GM21576 (cell line): ENCODE data around the gene TCF20.

ENCODE experiments used
- ATAC-seq: cut with Tn5 transposase; IDR thresholded peaks from one replicate; pipeline ENCODE4 v1.9.1; 2021; ENCODE audit warnings: mild to moderate bottlenecking, moderate library complexity; ENCODE audit not compliant: unreplicated experiment

The TCF20 gene

GRCh38 chr22:42265321-42265720 lies 5.1 kb downstream of the TCF20 start:
- ATAC-seq = no peak

GRCh38 chr22:42263944-42264343 lies 6.5 kb downstream of the TCF20 start:
- no peak for ATAC-seq

DNA sequence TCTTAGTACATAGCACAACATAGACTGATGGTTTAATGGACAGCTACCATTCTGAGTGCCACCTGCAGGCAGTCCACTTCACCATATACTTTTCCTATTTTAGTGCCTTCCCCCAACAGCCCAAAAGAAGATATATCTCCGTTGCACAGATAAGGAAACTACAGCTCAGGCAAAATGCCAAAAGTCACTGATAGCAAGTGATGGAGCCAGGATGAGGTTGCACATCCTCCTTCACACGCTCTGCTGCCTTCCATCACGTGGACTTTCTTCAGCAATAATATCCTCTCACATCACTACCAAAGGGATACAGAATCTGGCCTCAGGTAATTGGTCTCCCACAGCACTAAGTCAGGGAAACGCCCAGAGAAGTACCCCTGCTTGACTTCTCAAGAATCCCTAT lies 7.5 kb downstream of the TCF20 start:
- no peak for ATAC-seq

- ATAC-seq = no peak
Measured at GRCh38 chr22:42261296-42261695, 9.2 kb downstream of the TCF20 start.

- no peak for ATAC-seq
Measured at GRCh38 chr22:42258126-42258525, 12.3 kb downstream of the TCF20 start.

GRCh38 chr22:42257386-42257785 lies 13.1 kb downstream of the TCF20 start:
- ATAC-seq = no peak

DNA sequence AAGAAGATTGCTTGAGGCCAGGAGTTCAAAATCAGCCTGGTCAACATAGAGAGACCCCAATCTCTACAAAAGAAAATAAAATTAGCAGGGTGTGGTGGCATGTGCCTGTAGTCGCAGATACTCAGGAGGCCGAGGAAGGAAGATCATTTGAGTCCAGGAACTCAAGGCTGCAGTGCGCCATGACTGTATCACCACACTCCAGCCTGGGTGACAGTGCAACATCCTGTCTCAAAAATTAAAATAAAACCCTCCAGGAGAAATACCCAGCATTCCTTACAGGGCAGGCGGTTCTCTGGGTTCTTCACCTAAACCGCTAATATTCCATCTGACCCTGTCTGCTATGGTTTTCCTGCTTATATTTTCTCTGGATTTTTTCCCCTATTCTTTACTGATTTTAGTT lies 13.5 kb downstream of the TCF20 start:
- ATAC-seq = no peak

DNA sequence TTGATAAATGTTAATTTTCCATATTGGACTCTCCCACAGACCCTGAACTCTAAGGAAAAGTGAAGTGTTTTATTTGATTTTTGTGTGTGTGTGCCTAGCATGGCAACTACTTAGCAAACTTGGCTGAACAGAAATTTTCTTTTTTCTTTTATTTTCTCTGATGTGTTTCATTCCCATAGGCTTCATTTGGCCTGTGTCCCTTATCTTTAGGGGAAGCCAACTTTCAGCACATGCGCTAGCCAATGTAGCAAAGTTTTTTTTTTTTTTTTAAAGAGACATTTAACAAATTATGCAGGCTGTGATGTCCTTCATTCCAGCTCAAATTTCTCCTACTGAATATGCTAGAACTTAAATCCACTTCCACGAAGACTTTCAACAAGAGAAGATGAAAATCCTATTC lies 14.2 kb downstream of the TCF20 start:
- no peak for ATAC-seq

DNA sequence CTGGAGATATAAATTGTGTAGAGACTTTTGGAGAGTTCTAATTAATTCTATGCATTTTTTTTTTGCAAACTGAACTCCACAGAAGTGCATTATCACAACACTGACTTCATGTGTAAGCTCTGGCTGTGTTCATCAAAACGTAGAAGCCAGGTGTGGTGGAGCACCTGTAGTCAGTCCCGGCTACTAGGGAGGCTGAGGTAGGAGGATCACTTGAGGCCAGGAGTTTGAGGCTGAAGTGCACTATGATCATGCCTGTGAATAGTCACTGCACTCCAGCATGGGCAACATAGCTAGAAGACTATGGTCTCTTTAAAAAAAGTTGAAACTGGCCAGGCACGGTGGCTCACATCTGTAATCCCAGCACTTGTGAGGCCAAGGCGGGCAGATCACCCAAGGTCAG lies 20.6 kb downstream of the TCF20 start:
- ATAC-seq = no peak

- no peak for ATAC-seq
Measured at GRCh38 chr22:42248995-42249394, 21.5 kb downstream of the TCF20 start.

DNA sequence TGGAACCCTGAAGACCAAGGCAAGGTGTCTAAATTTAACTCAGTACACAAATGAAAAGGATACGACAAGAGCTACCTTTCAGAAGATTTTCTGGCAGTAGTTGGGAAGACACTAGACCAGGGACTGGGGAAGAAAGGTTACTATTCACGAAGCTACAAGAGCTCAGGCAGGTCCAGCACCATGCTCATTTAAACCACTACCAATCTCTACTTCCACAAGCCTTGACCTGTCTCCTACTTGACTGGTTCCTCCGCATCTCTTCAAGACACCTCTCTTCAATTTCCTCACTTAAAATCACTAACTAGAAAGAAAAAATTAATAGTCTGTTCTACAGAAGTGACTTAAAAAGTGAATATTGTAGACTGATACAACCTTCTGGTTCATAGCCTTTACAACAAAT lies 22.9 kb downstream of the TCF20 start:
- ATAC-seq = no peak

- ATAC-seq = no peak
Measured at GRCh38 chr22:42243802-42244060, 26.7 kb downstream of the TCF20 start.

DNA sequence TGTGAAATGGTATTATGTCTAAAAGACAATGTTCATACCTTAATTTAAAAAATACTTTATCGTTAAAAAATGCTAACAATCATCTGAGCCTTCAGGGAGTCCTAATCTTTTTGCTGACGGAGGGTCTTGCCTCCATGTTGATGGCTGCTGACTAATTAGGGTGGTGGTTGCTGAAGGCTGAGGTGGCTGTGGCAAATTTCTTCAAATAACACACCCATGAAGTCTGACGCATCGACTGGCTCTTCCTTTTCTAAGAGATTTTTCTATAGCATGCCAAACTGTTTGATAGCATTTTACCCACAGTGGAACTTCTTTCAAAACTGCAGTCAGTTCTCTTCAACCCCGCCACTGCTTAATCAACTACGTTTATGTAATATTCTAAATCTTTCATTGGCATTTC lies 33.6 kb downstream of the TCF20 start:
- ATAC-seq = no peak

GRCh38 chr22:42236268-42236667 lies 34.2 kb downstream of the TCF20 start:
- no peak for ATAC-seq

- no peak for ATAC-seq
Measured at GRCh38 chr22:42233879-42234278, 36.6 kb downstream of the TCF20 start.

GRCh38 chr22:42231929-42232328 lies 38.5 kb downstream of the TCF20 start:
- ATAC-seq = no peak

- no peak for ATAC-seq
Measured at GRCh38 chr22:42229455-42230149, 40.9 kb downstream of the TCF20 start.

DNA sequence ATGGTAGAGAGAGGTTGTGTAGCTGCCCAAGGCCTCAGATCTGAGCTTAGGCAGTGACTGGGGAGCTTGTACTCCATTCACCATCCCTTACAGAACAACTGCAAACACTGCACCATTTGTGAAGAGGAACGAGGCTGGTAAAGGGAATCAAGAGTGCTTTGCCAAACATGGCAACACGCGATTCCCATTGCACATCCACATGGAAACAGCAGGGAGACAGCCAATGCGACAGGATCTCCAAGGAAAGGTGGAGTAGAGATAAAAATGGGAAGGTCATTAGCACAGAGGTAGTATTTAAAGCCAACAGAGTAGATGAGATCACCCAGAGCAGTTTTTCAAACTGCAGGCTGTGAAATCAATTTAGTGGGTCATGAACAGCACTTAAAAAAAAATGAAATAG lies 42.0 kb downstream of the TCF20 start:
- no peak for ATAC-seq

DNA sequence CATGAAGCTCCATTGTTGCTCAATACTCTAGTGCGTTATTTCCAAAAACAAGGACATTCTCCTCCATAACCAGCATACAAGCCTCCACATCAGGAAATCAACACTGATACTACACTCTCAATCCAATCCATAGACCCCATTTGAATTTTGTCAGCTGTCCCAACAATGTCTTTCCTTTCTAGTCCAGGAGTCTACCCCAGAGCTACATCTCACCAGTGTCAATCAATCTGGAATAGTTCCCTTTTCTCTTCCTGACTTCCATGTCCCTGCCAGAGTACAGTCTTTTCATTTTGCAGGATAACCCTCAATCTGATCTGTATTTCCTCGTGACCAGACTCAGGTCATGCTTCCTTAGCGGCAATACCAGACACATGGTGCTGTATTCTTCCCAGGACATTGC lies 43.0 kb downstream of the TCF20 start:
- ATAC-seq = no peak

GRCh38 chr22:42225841-42226240 lies 44.6 kb downstream of the TCF20 start:
- no peak for ATAC-seq

DNA sequence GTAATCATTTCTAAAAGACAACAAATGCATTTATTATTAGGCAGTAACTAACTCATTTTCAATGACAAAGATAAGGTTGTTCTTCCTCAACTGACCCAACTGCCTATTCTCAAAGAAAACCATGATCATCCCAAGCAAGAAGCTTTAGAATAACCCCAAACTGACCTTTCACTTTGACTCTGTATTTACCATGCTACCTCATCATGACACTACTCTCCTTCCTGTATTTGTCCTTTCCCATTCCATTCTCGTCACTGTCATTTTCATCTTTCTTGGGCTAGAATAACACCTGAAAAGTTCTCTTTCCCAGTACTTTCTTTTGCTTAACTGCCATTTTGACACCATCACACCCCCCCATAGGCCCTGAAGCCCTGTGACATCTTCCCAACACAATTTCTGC lies 48.3 kb downstream of the TCF20 start:
- ATAC-seq = no peak
